ENCODE data around the gene CHRNA1. TPM values are rescaled to one million over a fixed set of nuclear protein-coding genes. Genes with fewer than 3 reads are reported as not detected.

CHRNA1 gene
- total RNA-seq, 4 donors from 2014 or later: not detected

GRCh38 chr2:174726212-174726611, 38.1 kb downstream of the CHRNA1 start:
- TF ChIP-seq EP300 (IDR thresholded peaks at IDR 0.05) (no peak), POLR2AphosphoS5 (IDR thresholded peaks at IDR 0.05) (no peak), CTCF (IDR thresholded peaks at IDR 0.05) (no peak), POLR2A (IDR thresholded peaks at IDR 0.05) (no peak)
- no peak overlapping the region for H3K27ac ChIP-seq
- no peak overlapping the region for H3K4me3 ChIP-seq
- peaks cover 0 to 14% (median 8%) of the 10 kb centered on the region in 3 donors for H3K4me1 ChIP-seq
- H3K36me3 ChIP-seq: no peaks in the 10 kb centered on the region
- WGBS, 2 donors (ENCODE audit: low coverage in 1 of 2): 73 to 75% methylated on average over 3 to 4 of the region's 4 CpGs
- H3K9me3 ChIP-seq: no peaks in the 10 kb centered on the region
- peaks cover 42% of the 10 kb centered on the region for H3K27me3 ChIP-seq
- no peak for ATAC-seq

- no peak for TF ChIP-seq POLR2AphosphoS5 (IDR thresholded peaks at IDR 0.05)
- TF ChIP-seq CTCF (IDR thresholded peaks at IDR 0.05): no peak
- no peak for TF ChIP-seq POLR2A (IDR thresholded peaks at IDR 0.05)
- TF ChIP-seq EP300 (IDR thresholded peaks at IDR 0.05): no peak
- no peaks in the 10 kb centered on the region for H3K9me3 ChIP-seq
- 83% methylated on average over 1 of the region's 1 CpG; no CpG with 5 or more reads in 1 of the 2 donors for WGBS, 2 donors (ENCODE audit: low coverage in 1 of 2)
- no peak overlapping the region for H3K27ac ChIP-seq
- no peak overlapping the region for H3K4me3 ChIP-seq
- H3K4me1 ChIP-seq: no peaks in the 10 kb centered on the region
- peaks cover 13% of the 10 kb centered on the region for H3K27me3 ChIP-seq
- H3K36me3 ChIP-seq: no peaks in the 10 kb centered on the region
- no peak for ATAC-seq
Measured at GRCh38 chr2:174722942-174723592, 41.2 kb downstream of the CHRNA1 start.

- WGBS, 2 donors (ENCODE audit: low coverage in 1 of 2): 62 to 78% methylated on average over 3 to 4 of the region's 4 CpGs
- H3K4me1 ChIP-seq: no peaks in the 10 kb centered on the region
- no peaks in the 10 kb centered on the region for H3K9me3 ChIP-seq
- ATAC-seq: no peak
- H3K27ac ChIP-seq: no peak overlapping the region
- no peaks in the 10 kb centered on the region for H3K27me3 ChIP-seq
- no peak overlapping the region for H3K4me3 ChIP-seq
- no peaks in the 10 kb centered on the region for H3K36me3 ChIP-seq
- TF ChIP-seq EP300 (IDR thresholded peaks at IDR 0.05) (no peak), POLR2A (IDR thresholded peaks at IDR 0.05) (no peak), POLR2AphosphoS5 (IDR thresholded peaks at IDR 0.05) (no peak), CTCF (IDR thresholded peaks at IDR 0.05) (no peak)
Measured at GRCh38 chr2:174719016-174719415, 45.3 kb downstream of the CHRNA1 start.

GRCh38 chr2:174718591-174718990, 45.7 kb downstream of the CHRNA1 start:
- H3K4me1 ChIP-seq: no peaks in the 10 kb centered on the region
- no peaks in the 10 kb centered on the region for H3K9me3 ChIP-seq
- no peak overlapping the region for H3K27ac ChIP-seq
- H3K4me3 ChIP-seq: no peak overlapping the region
- no peak for ATAC-seq
- WGBS, 2 donors (ENCODE audit: low coverage in 1 of 2): 70% methylated on average over 2 of the region's 4 CpGs; no CpG with 5 or more reads in 1 of the 2 donors
- no peaks in the 10 kb centered on the region for H3K27me3 ChIP-seq
- TF ChIP-seq CTCF (IDR thresholded peaks at IDR 0.05) (no peak), POLR2A (IDR thresholded peaks at IDR 0.05) (no peak), POLR2AphosphoS5 (IDR thresholded peaks at IDR 0.05) (no peak), EP300 (IDR thresholded peaks at IDR 0.05) (no peak)
- H3K36me3 ChIP-seq: no peaks in the 10 kb centered on the region

- TF ChIP-seq CTCF (IDR thresholded peaks at IDR 0.05) (no peak), POLR2A (IDR thresholded peaks at IDR 0.05) (no peak), EP300 (IDR thresholded peaks at IDR 0.05) (no peak), POLR2AphosphoS5 (IDR thresholded peaks at IDR 0.05) (no peak)
- H3K27me3 ChIP-seq: no peaks in the 10 kb centered on the region
- no peak overlapping the region for H3K27ac ChIP-seq
- 100% methylated on average over 1 to 2 of the region's 3 CpGs for WGBS, 2 donors (ENCODE audit: low coverage in 1 of 2)
- H3K36me3 ChIP-seq: no peaks in the 10 kb centered on the region
- no peaks in the 10 kb centered on the region for H3K9me3 ChIP-seq
- no peaks in the 10 kb centered on the region for H3K4me1 ChIP-seq
- no peak overlapping the region for H3K4me3 ChIP-seq
- ATAC-seq: no peak
Measured at GRCh38 chr2:174717916-174718315, 46.4 kb downstream of the CHRNA1 start.
